ENCODE data around the gene CFAP68. TPM values are rescaled to one million over a fixed set of nuclear protein-coding genes. Genes with fewer than 3 reads are reported as not detected.

CFAP68 gene
- total and polyA plus RNA-seq, 2 of the 13 experiments (the other 11 are each of a cell fraction or from before 2014, with no cell fraction given) = 22.2 to 25.6 TPM

- no peak for TF ChIP-seq CREB1 (IDR thresholded peaks at IDR 0.05)
- TF ChIP-seq CREB1 (CRISPR knock-in tag; IDR thresholded peaks at IDR 0.05) = peak; percentile 47
- peak; percentile 77; the same call in 1 of the 2 replicates for TF ChIP-seq ZNF224 (CRISPR knock-in tag; IDR thresholded peaks at IDR 0.05)
- 0 out of 2 replicates have a peak, but pooled peaks have one; percentile 62 for TF ChIP-seq ZSCAN20 (CRISPR knock-in tag; IDR thresholded peaks at IDR 0.05; ENCODE audit: borderline replicate concordance)
- TF ChIP-seq ZFP41 (CRISPR knock-in tag; IDR thresholded peaks at IDR 0.05; ENCODE audit: borderline replicate concordance) = 0 out of 2 replicates have a peak, but pooled peaks have one; percentile 38
- TF ChIP-seq TFDP1 (CRISPR knock-in tag; IDR thresholded peaks at IDR 0.05; ENCODE audit: borderline replicate concordance) = peak; percentile 87
- 0 out of 2 replicates have a peak, but pooled peaks have one; percentile 31 for TF ChIP-seq MTERF4 (CRISPR knock-in tag; IDR thresholded peaks at IDR 0.05)
- peak; percentile 83; the same call in 1 of the 3 replicates for TF ChIP-seq MXI1 (IDR thresholded peaks at IDR 0.05; ENCODE audit: borderline replicate concordance, low read depth, low read length)
- no peak for TF ChIP-seq HDAC6 (IDR thresholded peaks at IDR 0.05; ENCODE audit: low read depth, low read length)
- peak; percentile 84; the same call in 1 of the 2 replicates for TF ChIP-seq KLF11 (CRISPR knock-in tag; IDR thresholded peaks at IDR 0.05)
- TF ChIP-seq SOX5 (CRISPR knock-in tag; IDR thresholded peaks at IDR 0.05; ENCODE audit: borderline replicate concordance) = peak; percentile 41; the same call in 1 of the 2 replicates
- TF ChIP-seq GZF1 (CRISPR knock-in tag; IDR thresholded peaks at IDR 0.05) = 0 out of 2 replicates have a peak, but pooled peaks have one; percentile 65
- 0 out of 2 replicates have a peak, but pooled peaks have one; percentile 38 for TF ChIP-seq FUBP1 (CRISPR knock-in tag; IDR thresholded peaks at IDR 0.05; ENCODE audit: borderline replicate concordance)
- TF ChIP-seq SNAPC5 (CRISPR knock-in tag; IDR thresholded peaks at IDR 0.05; ENCODE audit: borderline replicate concordance) = peak; percentile 29; the same call in 1 of the 2 replicates
- TF ChIP-seq ZNF501 (CRISPR knock-in tag; IDR thresholded peaks at IDR 0.05) = peak; percentile 78
- peak; percentile 47; the same call in 1 of the 2 replicates for TF ChIP-seq TOPORS (CRISPR knock-in tag; IDR thresholded peaks at IDR 0.05)
- TF ChIP-seq HMGXB4 (CRISPR knock-in tag; IDR thresholded peaks at IDR 0.05; ENCODE audit: borderline replicate concordance in 1 of 2, low read depth in 1 of 2) = peak in 1 of 2 experiments; percentile 76; a peak in 1 of 4 replicates
- TF ChIP-seq POLR2G (IDR thresholded peaks at IDR 0.05; ENCODE audit: low read depth, low read length) = peak; percentile 84
- no peak for TF ChIP-seq MIER2 (CRISPR knock-in tag; IDR thresholded peaks at IDR 0.05)
- no peak for TF ChIP-seq DNMT1 (CRISPR knock-in tag; IDR thresholded peaks at IDR 0.05)
- TF ChIP-seq BCL6 (CRISPR knock-in tag; IDR thresholded peaks at IDR 0.05) = peak; percentile 33; the same call in 1 of the 2 replicates
- TF ChIP-seq ZNF776 (CRISPR knock-in tag; IDR thresholded peaks at IDR 0.05) = no peak
- TF ChIP-seq ZFP36L2 (CRISPR knock-in tag; IDR thresholded peaks at IDR 0.05) = no peak
These were observed 47.4 kb downstream of the CFAP68 start (continued) for GRCh38 chr11:111926505-111927391.
